Testis (tissue), 2 donors: ENCODE results near the gene TUBA1C.

Experiments used
- POLR2A ChIP-seq: fragments of 450-650 bp; IDR thresholded peaks from one replicate; pipeline ENCODE4 v1.6.1; 2017; ENCODE audit warnings: antibody characterized with exemption, mild to moderate bottlenecking, moderate library complexity
- TF ChIP-seq, protein P1 (sequence below), 3 experiments: fragments of 450-650 bp in 2 of 3; fragments of 200-600 bp in 1 of 3; sonication (generic) in 1 of 3; IDR thresholded peaks; one replicate each; pipeline ENCODE4 v1.5.1; 2016 to 2019; ENCODE audit warnings: antibody characterized with exemption in 3 of 3, mild to moderate bottlenecking in 2 of 3, moderate library complexity in 1 of 3

DNA sequence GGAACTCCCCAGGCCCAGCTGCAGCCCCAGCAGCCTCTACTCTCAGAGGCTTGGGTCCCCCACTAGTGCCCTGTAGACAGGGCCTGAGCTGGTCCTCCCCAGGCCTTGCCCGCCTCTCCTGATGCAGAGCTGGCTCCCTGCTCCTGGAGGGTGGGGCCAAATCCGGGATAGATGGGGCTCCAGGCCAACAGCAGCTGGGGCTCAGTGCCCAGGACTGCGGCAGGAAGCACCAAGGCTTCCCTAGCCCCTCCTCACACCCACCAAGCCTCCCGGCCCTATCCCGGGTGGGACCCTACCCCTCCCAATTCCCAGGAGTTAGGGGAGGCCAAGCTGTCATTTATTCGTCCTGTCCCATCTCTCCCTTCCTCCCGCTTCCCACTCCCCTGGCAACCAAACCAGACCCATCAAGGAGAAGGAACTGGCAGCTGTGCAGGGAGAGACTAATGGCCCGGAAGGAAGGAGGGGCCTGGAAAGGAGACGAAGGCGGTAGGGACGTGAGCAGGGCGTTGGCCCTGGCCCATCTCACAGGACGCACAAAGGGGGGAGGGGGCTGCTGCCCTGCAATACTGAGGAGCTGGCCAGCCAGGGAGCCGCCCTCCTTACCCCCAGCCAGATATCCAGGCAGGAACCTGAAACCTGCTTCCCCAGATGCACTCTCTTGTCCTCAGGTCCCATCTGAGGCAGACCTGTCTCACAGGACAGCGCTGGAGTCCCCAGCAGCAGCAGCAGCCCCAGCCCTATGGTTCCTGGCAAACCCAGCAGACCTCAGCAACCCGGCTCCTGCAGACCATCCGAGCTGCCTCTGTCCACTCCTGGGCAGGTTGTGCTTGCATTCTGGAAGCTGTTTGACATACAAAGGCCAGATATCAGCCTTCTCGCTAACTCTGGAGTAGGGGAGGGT is 28.4 kb downstream of the TUBA1C start:
- TF ChIP-seq, protein P1, sequence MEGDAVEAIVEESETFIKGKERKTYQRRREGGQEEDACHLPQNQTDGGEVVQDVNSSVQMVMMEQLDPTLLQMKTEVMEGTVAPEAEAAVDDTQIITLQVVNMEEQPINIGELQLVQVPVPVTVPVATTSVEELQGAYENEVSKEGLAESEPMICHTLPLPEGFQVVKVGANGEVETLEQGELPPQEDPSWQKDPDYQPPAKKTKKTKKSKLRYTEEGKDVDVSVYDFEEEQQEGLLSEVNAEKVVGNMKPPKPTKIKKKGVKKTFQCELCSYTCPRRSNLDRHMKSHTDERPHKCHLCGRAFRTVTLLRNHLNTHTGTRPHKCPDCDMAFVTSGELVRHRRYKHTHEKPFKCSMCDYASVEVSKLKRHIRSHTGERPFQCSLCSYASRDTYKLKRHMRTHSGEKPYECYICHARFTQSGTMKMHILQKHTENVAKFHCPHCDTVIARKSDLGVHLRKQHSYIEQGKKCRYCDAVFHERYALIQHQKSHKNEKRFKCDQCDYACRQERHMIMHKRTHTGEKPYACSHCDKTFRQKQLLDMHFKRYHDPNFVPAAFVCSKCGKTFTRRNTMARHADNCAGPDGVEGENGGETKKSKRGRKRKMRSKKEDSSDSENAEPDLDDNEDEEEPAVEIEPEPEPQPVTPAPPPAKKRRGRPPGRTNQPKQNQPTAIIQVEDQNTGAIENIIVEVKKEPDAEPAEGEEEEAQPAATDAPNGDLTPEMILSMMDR (IDR thresholded peaks at IDR 0.05), result no peak
- TF ChIP-seq POLR2A, result no peak
